Measurements from ENCODE around the gene CNTNAP2. TPM values are rescaled to one million over a fixed set of nuclear protein-coding genes. Genes with fewer than 3 reads are reported as not detected.

CNTNAP2 gene
- total RNA-seq, 1 experiment from 2014 or later, result 0.03 TPM

DNA sequence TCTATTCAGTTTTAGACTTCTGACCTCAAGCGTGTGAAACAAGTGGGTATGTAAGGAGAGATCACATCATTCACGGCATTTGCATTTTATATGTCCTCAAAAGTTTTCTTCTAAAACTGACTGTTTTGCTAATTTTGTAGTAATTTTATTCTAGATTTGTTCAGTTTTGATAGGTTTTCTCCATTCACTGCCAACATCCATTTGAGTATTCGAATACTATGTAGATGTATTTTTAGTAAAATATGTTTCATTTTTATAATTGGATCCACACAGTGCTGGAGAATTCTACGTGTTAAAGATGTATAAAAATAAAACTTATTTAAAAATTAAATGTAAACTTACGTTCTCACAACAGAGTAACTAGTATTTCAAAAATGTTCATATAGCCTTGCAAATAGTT, 503.0 kb downstream of the CNTNAP2 start:
- DNase-seq (ENCODE audit: low read depth, low spot score), result no peak
- H3K9me3 ChIP-seq (ENCODE audit: control insufficient read depth, insufficient read depth, low read depth, low read length), result no peaks in the 10 kb centered on the region
- H3K4me3 ChIP-seq (ENCODE audit: low read depth in 2 of 2, low read length in 2 of 2), result no peak overlapping the region
- BruUV-seq (replicated peaks), result no TSS peak
- intact Hi-C loops (cut with micrococcal nuclease; ENCODE audit: unreplicated experiment), result no loop called here
- H3K27ac ChIP-seq (ENCODE audit: low read length), result no peak overlapping the region
- in situ Hi-C loops (cut with HindIII; ENCODE audit: low pct_unique_long_range_greater_than_20kb, low sequenced_read_pairs), result no loop called here
- CTCF ChIA-PET, result no interaction called here
- TF ChIP-seq SIN3A (IDR thresholded peaks at IDR 0.05; ENCODE audit: borderline replicate concordance, insufficient read depth, low read depth, low read length) (no peak), TCF7L2 (IDR thresholded peaks at IDR 0.05; ENCODE audit: low read depth, low read length) (no peak)
- TF ChIP-seq, protein P1, sequence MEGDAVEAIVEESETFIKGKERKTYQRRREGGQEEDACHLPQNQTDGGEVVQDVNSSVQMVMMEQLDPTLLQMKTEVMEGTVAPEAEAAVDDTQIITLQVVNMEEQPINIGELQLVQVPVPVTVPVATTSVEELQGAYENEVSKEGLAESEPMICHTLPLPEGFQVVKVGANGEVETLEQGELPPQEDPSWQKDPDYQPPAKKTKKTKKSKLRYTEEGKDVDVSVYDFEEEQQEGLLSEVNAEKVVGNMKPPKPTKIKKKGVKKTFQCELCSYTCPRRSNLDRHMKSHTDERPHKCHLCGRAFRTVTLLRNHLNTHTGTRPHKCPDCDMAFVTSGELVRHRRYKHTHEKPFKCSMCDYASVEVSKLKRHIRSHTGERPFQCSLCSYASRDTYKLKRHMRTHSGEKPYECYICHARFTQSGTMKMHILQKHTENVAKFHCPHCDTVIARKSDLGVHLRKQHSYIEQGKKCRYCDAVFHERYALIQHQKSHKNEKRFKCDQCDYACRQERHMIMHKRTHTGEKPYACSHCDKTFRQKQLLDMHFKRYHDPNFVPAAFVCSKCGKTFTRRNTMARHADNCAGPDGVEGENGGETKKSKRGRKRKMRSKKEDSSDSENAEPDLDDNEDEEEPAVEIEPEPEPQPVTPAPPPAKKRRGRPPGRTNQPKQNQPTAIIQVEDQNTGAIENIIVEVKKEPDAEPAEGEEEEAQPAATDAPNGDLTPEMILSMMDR (IDR thresholded peaks at IDR 0.05), result no peak
- ATAC-seq, result no peak
- no peaks in the 10 kb centered on the region for H3K27me3 ChIP-seq (ENCODE audit: control insufficient read depth, insufficient read depth, low read length)
- POLR2A ChIA-PET, result no interaction called here
- H3K4me1 ChIP-seq (ENCODE audit: control insufficient read depth, insufficient read depth, low read length), result no peaks in the 10 kb centered on the region
- no peaks in the 10 kb centered on the region for H3K36me3 ChIP-seq (ENCODE audit: control insufficient read depth, insufficient read depth, low read length)

DNA sequence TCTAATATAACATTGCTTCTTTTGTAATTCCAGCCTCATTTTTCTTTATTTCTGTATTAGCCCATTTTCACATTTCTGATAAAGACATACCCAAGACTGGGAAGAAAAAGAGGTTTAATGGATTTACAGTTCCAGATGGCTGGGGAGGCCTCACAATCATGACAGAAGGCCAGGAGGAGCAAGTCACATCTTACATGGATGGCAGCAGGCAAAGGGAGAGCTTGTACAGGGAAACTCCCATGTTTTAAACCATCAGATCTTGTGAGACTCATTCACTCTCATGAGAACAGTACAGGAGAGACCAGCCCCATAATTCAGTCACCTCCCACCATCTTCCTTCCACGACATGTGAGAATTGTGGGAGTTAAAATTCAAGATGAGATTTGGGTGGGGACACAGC, 510.3 kb downstream of the CNTNAP2 start:
- TF ChIP-seq, protein P2, sequence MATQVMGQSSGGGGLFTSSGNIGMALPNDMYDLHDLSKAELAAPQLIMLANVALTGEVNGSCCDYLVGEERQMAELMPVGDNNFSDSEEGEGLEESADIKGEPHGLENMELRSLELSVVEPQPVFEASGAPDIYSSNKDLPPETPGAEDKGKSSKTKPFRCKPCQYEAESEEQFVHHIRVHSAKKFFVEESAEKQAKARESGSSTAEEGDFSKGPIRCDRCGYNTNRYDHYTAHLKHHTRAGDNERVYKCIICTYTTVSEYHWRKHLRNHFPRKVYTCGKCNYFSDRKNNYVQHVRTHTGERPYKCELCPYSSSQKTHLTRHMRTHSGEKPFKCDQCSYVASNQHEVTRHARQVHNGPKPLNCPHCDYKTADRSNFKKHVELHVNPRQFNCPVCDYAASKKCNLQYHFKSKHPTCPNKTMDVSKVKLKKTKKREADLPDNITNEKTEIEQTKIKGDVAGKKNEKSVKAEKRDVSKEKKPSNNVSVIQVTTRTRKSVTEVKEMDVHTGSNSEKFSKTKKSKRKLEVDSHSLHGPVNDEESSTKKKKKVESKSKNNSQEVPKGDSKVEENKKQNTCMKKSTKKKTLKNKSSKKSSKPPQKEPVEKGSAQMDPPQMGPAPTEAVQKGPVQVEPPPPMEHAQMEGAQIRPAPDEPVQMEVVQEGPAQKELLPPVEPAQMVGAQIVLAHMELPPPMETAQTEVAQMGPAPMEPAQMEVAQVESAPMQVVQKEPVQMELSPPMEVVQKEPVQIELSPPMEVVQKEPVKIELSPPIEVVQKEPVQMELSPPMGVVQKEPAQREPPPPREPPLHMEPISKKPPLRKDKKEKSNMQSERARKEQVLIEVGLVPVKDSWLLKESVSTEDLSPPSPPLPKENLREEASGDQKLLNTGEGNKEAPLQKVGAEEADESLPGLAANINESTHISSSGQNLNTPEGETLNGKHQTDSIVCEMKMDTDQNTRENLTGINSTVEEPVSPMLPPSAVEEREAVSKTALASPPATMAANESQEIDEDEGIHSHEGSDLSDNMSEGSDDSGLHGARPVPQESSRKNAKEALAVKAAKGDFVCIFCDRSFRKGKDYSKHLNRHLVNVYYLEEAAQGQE (IDR thresholded peaks at IDR 0.05; ENCODE audit: insufficient read depth in 1 of 2, low read depth in 2 of 2, low read length in 1 of 2), result no peak
- TF ChIP-seq, protein P1 (IDR thresholded peaks at IDR 0.05), result no peak
- no peak for TF ChIP-seq TCF7L2 (IDR thresholded peaks at IDR 0.05; ENCODE audit: low read depth, low read length)
- TF ChIP-seq SIN3A (IDR thresholded peaks at IDR 0.05; ENCODE audit: borderline replicate concordance, insufficient read depth, low read depth, low read length), result no peak
- TF ChIP-seq POLR2AphosphoS5 (IDR thresholded peaks at IDR 0.05; ENCODE audit: low read depth, low read length), result no peak
- POLR2A ChIA-PET, result no interaction called here
- no TSS peak for BruUV-seq (replicated peaks)
- no peaks in the 10 kb centered on the region for H3K4me1 ChIP-seq (ENCODE audit: control insufficient read depth, insufficient read depth, low read length)
- CTCF ChIA-PET, result no interaction called here
- no peak overlapping the region for H3K4me3 ChIP-seq (ENCODE audit: low read depth in 2 of 2, low read length in 2 of 2)
- no peak for ATAC-seq
- no peak overlapping the region for H3K27ac ChIP-seq (ENCODE audit: low read length)
- no peaks in the 10 kb centered on the region for H3K27me3 ChIP-seq (ENCODE audit: control insufficient read depth, insufficient read depth, low read length)
- intact Hi-C loops (cut with micrococcal nuclease; ENCODE audit: unreplicated experiment) (no loop called here), in situ Hi-C loops (cut with HindIII; ENCODE audit: low pct_unique_long_range_greater_than_20kb, low sequenced_read_pairs) (no loop called here)
- no peak for DNase-seq (ENCODE audit: low read depth, low spot score)
- peaks cover 2% of the 10 kb centered on the region; the same call in 1 of the 2 replicates for H3K9me3 ChIP-seq (ENCODE audit: control insufficient read depth, insufficient read depth, low read depth, low read length)
- H3K36me3 ChIP-seq (ENCODE audit: control insufficient read depth, insufficient read depth, low read length), result no peaks in the 10 kb centered on the region
